ENCODE measurements around the gene SSC5D. TPM values are rescaled to one million over a fixed set of nuclear protein-coding genes. Genes with fewer than 3 reads are reported as not detected.

The SSC5D gene
- total RNA-seq, 1 experiment from 2014 or later: 1.5 TPM

GRCh38 chr19:55457683-55458457 is 30.4 kb upstream of the SSC5D start:
- peaks cover 9 to 25% of the 10 kb centered on the region in 2 experiments for H3K4me1 ChIP-seq (ENCODE audit: control insufficient read depth in 1 of 2, insufficient read depth in 2 of 2, low read length in 2 of 2)
- H3K9me2 ChIP-seq (ENCODE audit: insufficient read depth): no peaks in the 10 kb centered on the region
- peaks cover 12% of the 10 kb centered on the region; the same call in 1 of the 2 replicates for H3K79me2 ChIP-seq (ENCODE audit: insufficient read depth, low read length)
- H2AFZ ChIP-seq (ENCODE audit: low read depth, low read length, poor library complexity, severe bottlenecking): no peak overlapping the region
- POLR2A ChIA-PET: no interaction called here
- no peak overlapping the region for H3K4me3 ChIP-seq (replicated peaks in 1 of 2; ENCODE audit: low read depth in 1 of 2, low read length in 2 of 2)
- intact Hi-C loops (cut with micrococcal nuclease): no loop called here
- H4K20me1 ChIP-seq (ENCODE audit: insufficient read depth): no peaks in the 10 kb centered on the region
- BruUV-seq (replicated peaks): no TSS peak
- RAD21 ChIA-PET (ENCODE audit: low non-redundant PET in 1 of 2, low total read pairs in 2 of 2, uncharacterized antibody in 2 of 2, unreplicated experiment in 2 of 2): no interaction called here
- H3K36me3 ChIP-seq (ENCODE audit: control insufficient read depth in 1 of 2, insufficient read depth in 2 of 2, low read length in 2 of 2): no peaks in the 10 kb centered on the region; a peak in 1 of 4 replicates
- H3K27ac ChIP-seq (ENCODE audit: low read depth, low read length): no peak overlapping the region
- no peaks in the 10 kb centered on the region for H3K27me3 ChIP-seq (ENCODE audit: insufficient read depth, low read length)
- ATAC-seq: no peak
- no peak for DNase-seq (ENCODE audit: low read depth, low spot score)
- TF ChIP-seq ZNF274 (IDR thresholded peaks at IDR 0.05; ENCODE audit: low read depth, low read length) (no peak), EZH2phosphoT487 (IDR thresholded peaks at IDR 0.05; ENCODE audit: borderline replicate concordance) (no peak), YY1 (IDR thresholded peaks at IDR 0.05; ENCODE audit: extremely low read depth, insufficient replicate concordance, low read depth, low read length) (no peak), POLR2A (IDR thresholded peaks at IDR 0.05; ENCODE audit: borderline replicate concordance, extremely low read depth, insufficient read depth, insufficient read length) (no peak), RAD21 (IDR thresholded peaks at IDR 0.05; ENCODE audit: low read depth) (no peak), ELF1 (IDR thresholded peaks at IDR 0.05; ENCODE audit: borderline replicate concordance, low read depth) (no peak), CBX3 (IDR thresholded peaks at IDR 0.05; ENCODE audit: low read depth) (no peak), JUND (IDR thresholded peaks at IDR 0.05) (no peak), ZFX (IDR thresholded peaks at IDR 0.05) (no peak), POLR2AphosphoS5 (IDR thresholded peaks at IDR 0.05; ENCODE audit: low read depth, low read length) (no peak), FOSL1 (IDR thresholded peaks at IDR 0.05; ENCODE audit: low read depth) (no peak), CEBPB (IDR thresholded peaks at IDR 0.05; ENCODE audit: low read depth) (no peak), ATF3 (IDR thresholded peaks at IDR 0.05) (no peak)
- TF ChIP-seq, protein P1, sequence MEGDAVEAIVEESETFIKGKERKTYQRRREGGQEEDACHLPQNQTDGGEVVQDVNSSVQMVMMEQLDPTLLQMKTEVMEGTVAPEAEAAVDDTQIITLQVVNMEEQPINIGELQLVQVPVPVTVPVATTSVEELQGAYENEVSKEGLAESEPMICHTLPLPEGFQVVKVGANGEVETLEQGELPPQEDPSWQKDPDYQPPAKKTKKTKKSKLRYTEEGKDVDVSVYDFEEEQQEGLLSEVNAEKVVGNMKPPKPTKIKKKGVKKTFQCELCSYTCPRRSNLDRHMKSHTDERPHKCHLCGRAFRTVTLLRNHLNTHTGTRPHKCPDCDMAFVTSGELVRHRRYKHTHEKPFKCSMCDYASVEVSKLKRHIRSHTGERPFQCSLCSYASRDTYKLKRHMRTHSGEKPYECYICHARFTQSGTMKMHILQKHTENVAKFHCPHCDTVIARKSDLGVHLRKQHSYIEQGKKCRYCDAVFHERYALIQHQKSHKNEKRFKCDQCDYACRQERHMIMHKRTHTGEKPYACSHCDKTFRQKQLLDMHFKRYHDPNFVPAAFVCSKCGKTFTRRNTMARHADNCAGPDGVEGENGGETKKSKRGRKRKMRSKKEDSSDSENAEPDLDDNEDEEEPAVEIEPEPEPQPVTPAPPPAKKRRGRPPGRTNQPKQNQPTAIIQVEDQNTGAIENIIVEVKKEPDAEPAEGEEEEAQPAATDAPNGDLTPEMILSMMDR (IDR thresholded peaks at IDR 0.05 in 2 of 3, conservative IDR thresholded peaks at IDR 0.05 in 1 of 3; ENCODE audit: borderline replicate concordance in 1 of 3, insufficient read depth in 1 of 3, low read depth in 2 of 3, low read length in 2 of 3): no peak
- TF ChIP-seq, protein P2, sequence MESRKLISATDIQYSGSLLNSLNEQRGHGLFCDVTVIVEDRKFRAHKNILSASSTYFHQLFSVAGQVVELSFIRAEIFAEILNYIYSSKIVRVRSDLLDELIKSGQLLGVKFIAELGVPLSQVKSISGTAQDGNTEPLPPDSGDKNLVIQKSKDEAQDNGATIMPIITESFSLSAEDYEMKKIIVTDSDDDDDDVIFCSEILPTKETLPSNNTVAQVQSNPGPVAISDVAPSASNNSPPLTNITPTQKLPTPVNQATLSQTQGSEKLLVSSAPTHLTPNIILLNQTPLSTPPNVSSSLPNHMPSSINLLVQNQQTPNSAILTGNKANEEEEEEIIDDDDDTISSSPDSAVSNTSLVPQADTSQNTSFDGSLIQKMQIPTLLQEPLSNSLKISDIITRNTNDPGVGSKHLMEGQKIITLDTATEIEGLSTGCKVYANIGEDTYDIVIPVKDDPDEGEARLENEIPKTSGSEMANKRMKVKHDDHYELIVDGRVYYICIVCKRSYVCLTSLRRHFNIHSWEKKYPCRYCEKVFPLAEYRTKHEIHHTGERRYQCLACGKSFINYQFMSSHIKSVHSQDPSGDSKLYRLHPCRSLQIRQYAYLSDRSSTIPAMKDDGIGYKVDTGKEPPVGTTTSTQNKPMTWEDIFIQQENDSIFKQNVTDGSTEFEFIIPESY (IDR thresholded peaks at IDR 0.05; ENCODE audit: extremely low read depth, insufficient replicate concordance, low read length): no peak
- TF ChIP-seq, protein P3, sequence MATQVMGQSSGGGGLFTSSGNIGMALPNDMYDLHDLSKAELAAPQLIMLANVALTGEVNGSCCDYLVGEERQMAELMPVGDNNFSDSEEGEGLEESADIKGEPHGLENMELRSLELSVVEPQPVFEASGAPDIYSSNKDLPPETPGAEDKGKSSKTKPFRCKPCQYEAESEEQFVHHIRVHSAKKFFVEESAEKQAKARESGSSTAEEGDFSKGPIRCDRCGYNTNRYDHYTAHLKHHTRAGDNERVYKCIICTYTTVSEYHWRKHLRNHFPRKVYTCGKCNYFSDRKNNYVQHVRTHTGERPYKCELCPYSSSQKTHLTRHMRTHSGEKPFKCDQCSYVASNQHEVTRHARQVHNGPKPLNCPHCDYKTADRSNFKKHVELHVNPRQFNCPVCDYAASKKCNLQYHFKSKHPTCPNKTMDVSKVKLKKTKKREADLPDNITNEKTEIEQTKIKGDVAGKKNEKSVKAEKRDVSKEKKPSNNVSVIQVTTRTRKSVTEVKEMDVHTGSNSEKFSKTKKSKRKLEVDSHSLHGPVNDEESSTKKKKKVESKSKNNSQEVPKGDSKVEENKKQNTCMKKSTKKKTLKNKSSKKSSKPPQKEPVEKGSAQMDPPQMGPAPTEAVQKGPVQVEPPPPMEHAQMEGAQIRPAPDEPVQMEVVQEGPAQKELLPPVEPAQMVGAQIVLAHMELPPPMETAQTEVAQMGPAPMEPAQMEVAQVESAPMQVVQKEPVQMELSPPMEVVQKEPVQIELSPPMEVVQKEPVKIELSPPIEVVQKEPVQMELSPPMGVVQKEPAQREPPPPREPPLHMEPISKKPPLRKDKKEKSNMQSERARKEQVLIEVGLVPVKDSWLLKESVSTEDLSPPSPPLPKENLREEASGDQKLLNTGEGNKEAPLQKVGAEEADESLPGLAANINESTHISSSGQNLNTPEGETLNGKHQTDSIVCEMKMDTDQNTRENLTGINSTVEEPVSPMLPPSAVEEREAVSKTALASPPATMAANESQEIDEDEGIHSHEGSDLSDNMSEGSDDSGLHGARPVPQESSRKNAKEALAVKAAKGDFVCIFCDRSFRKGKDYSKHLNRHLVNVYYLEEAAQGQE (IDR thresholded peaks at IDR 0.05; ENCODE audit: low read depth): no peak
- no peak overlapping the region for H3K9ac ChIP-seq (ENCODE audit: low read length)
- CTCF ChIA-PET: no interaction called here
- H3K9me3 ChIP-seq (ENCODE audit: control insufficient read depth in 1 of 2, insufficient read depth in 1 of 2, low read depth in 1 of 2, low read length in 2 of 2): no peaks in the 10 kb centered on the region
- no peak overlapping the region for H3K4me2 ChIP-seq (ENCODE audit: low read length)
